H1 (cell line): ENCODE measurements around the gene ANXA6. TPM values are rescaled to one million over a fixed set of nuclear protein-coding genes. Genes with fewer than 3 reads are reported as not detected.

Source experiments
- CTCF ChIA-PET: fragments of 300-600 bp; sonication (Branson Sonifier 250); formaldehyde crosslinking; loops from one replicate; lab custom pipeline; 2021; ENCODE audit not compliant: partially characterized antibody; lab: Charles Lee
- POLR2A ChIA-PET: fragments of 300-600 bp; sonication (Branson Sonifier 250); formaldehyde crosslinking; loops from one replicate; lab custom pipeline; 2021; ENCODE audit warnings: inconsistent platforms; ENCODE audit not compliant: partially characterized antibody; lab: Charles Lee
- DNase-seq, 2 experiments: peaks; one replicate each; pipeline versions ENCODE4 v3.0.0 to v3.0.0-alpha.2; 2010 to 2022; ENCODE audit warnings: low spot score in 2 of 2, low read depth in 1 of 2, mixed read lengths in 1 of 2
- FAIRE-seq: peaks from 2 replicates; lab custom pipeline; 2011; peaks lifted over from hg19 to GRCh38; lab: Jason Lieb, UNC
- H2AFZ ChIP-seq: 2 replicates; pipeline ENCODE4 v1.8.1; 2012; ENCODE audit warnings: low read length, inconsistent platforms
- H2AK5ac ChIP-seq: 2 replicates; pipeline ENCODE4 v1.6.1; 2013; ENCODE audit warnings: low read depth, low read length
- H2BK120ac ChIP-seq: replicated peaks from 2 replicates; pipeline ENCODE3; 2013; ENCODE audit warnings: low read depth, low read length, inconsistent platforms
- H2BK12ac ChIP-seq: 2 replicates; pipeline ENCODE4 v1.6.1; 2013; ENCODE audit warnings: low read depth, low read length
- H2BK15ac ChIP-seq: 2 replicates; pipeline ENCODE4 v1.6.1; 2013; ENCODE audit warnings: low read length
- H2BK20ac ChIP-seq: 2 replicates; pipeline ENCODE4 v1.6.1; 2013; ENCODE audit warnings: low read length
- H2BK5ac ChIP-seq: 2 replicates; pipeline ENCODE4 v1.6.1; 2013; ENCODE audit warnings: low read depth, low read length
- H3K14ac ChIP-seq: 2 replicates; pipeline ENCODE4 v1.6.1; 2013; ENCODE audit warnings: inconsistent platforms; ENCODE audit not compliant: insufficient read length
- H3K18ac ChIP-seq: 2 replicates; pipeline ENCODE4 v1.6.1; 2013; ENCODE audit warnings: low read length; ENCODE audit errors: extremely low read depth
- H3K23ac ChIP-seq: 2 replicates; pipeline ENCODE4 v1.6.1; 2013; ENCODE audit warnings: inconsistent platforms; ENCODE audit not compliant: insufficient read length
- H3K23me2 ChIP-seq: 2 replicates; pipeline ENCODE4 v1.6.1; 2013; ENCODE audit warnings: low read depth, low read length
- H3K27ac ChIP-seq: 2 replicates; pipeline ENCODE4 v1.6.1; 2011; ENCODE audit warnings: low read depth, low read length, inconsistent platforms
- H3K27me3 ChIP-seq, 4 experiments: replicated peaks in 1 of 4; 1 replicate in 1 of 4; 2 replicates in 3 of 4; pipeline versions ENCODE4 v1.6.1 to v1.8.1; 2011 to 2013; ENCODE audit warnings: low read length in 3 of 4, mild to moderate bottlenecking in 3 of 4, inconsistent platforms in 2 of 4, mixed read lengths in 2 of 4, moderate library complexity in 1 of 4; ENCODE audit not compliant: control insufficient read depth in 3 of 4, insufficient read depth in 3 of 4; ENCODE audit errors: extremely low read depth in 1 of 4
- H3K36me3 ChIP-seq, 4 experiments: 2 replicates each; pipeline versions ENCODE4 v1.6.1 to v1.8.1; 2011 to 2013; ENCODE audit warnings: mild to moderate bottlenecking in 4 of 4, low read length in 3 of 4, moderate library complexity in 2 of 4, control low read depth in 1 of 4, inconsistent platforms in 1 of 4; ENCODE audit not compliant: insufficient read depth in 4 of 4, control insufficient read depth in 2 of 4
- H3K4ac ChIP-seq: replicated peaks from 2 replicates; pipeline ENCODE3; 2013; ENCODE audit warnings: low read length, low read depth, mixed read lengths, inconsistent platforms; ENCODE audit not compliant: insufficient read length
- H3K4me1 ChIP-seq, 4 experiments: replicated peaks in 1 of 4; 1 replicate in 1 of 4; 2 replicates in 3 of 4; pipeline versions ENCODE4 v1.6.1 to v1.8.1; 2011 to 2013; ENCODE audit warnings: low read length in 3 of 4, inconsistent platforms in 2 of 4, mixed read lengths in 1 of 4; ENCODE audit not compliant: insufficient read depth in 4 of 4, control insufficient read depth in 3 of 4
- H3K4me2 ChIP-seq, 2 experiments: 2 replicates each; pipeline versions ENCODE4 v1.6.1 to v1.8.1; 2011 to 2013; ENCODE audit warnings: low read depth in 2 of 2, low read length in 2 of 2, control low read depth in 1 of 2, inconsistent platforms in 1 of 2, mild to moderate bottlenecking in 1 of 2; ENCODE audit not compliant: insufficient read depth in 1 of 2
- H3K4me3 ChIP-seq, 4 experiments: fragments of 200-600, 300-600 bp in 1 of 4; sonication (generic), shearing (Covaris generic), sonication (Bioruptor Twin) in 1 of 4; 2 replicates each; pipeline versions ENCODE4 v1.5.1 to v1.8.1; 2011 to 2016; ENCODE audit warnings: low read length in 4 of 4, low read depth in 3 of 4, control low read depth in 2 of 4, inconsistent platforms in 2 of 4, mild to moderate bottlenecking in 2 of 4, mixed read lengths in 1 of 4, moderate library complexity in 1 of 4; ENCODE audit not compliant: insufficient read depth in 2 of 4; ENCODE audit errors: extremely low read depth in 1 of 4
- H3K56ac ChIP-seq: replicated peaks from 2 replicates; pipeline ENCODE3; 2013; ENCODE audit warnings: low read depth, mild to moderate bottlenecking, mixed read lengths, low read length, inconsistent platforms; ENCODE audit not compliant: insufficient read length
- H3K79me1 ChIP-seq: 2 replicates; pipeline ENCODE4 v1.6.1; 2013; ENCODE audit warnings: low read depth, low read length, control low read depth
- H3K79me2 ChIP-seq, 2 experiments: 2 replicates each; pipeline versions ENCODE4 v1.6.1 to v1.8.1; 2012 to 2013; ENCODE audit warnings: low read length in 2 of 2, mild to moderate bottlenecking in 2 of 2, inconsistent platforms in 1 of 2; ENCODE audit not compliant: insufficient read depth in 2 of 2, control insufficient read depth in 1 of 2
- H3K9ac ChIP-seq, 4 experiments: replicated peaks in 1 of 4; 1 replicate in 1 of 4; 2 replicates in 3 of 4; pipeline versions ENCODE4 v1.6.1 to v1.8.1; 2011 to 2013; ENCODE audit warnings: low read depth in 3 of 4, low read length in 3 of 4, control low read depth in 2 of 4, mild to moderate bottlenecking in 2 of 4, moderate library complexity in 2 of 4, inconsistent platforms in 1 of 4; ENCODE audit errors: extremely low read depth in 1 of 4
- H3K9me3 ChIP-seq, 2 experiments: 2 replicates each; pipeline versions ENCODE4 v1.6.1 to v1.8.1; 2012 to 2013; ENCODE audit warnings: mild to moderate bottlenecking in 2 of 2, moderate library complexity in 2 of 2, control low read depth in 1 of 2, inconsistent platforms in 1 of 2, low read depth in 1 of 2, low read length in 1 of 2, mixed read lengths in 1 of 2; ENCODE audit not compliant: insufficient read depth in 2 of 2
- H4K20me1 ChIP-seq, 2 experiments: replicated peaks in 1 of 2; 2 replicates each; pipeline versions ENCODE3 to v1.8.1; 2011 to 2013; ENCODE audit warnings: inconsistent platforms in 2 of 2, low read length in 2 of 2, mild to moderate bottlenecking in 1 of 2; ENCODE audit not compliant: insufficient read depth in 2 of 2, control insufficient read depth in 1 of 2
- H4K5ac ChIP-seq: 2 replicates; pipeline ENCODE4 v1.6.1; 2013; ENCODE audit warnings: low read length, low read depth, mixed read lengths, inconsistent platforms; ENCODE audit not compliant: insufficient read length
- H4K8ac ChIP-seq: 2 replicates; pipeline ENCODE4 v1.8.0; 2013; ENCODE audit warnings: mild to moderate bottlenecking, moderate library complexity, low read length, inconsistent platforms; ENCODE audit not compliant: insufficient read depth; ENCODE audit errors: extremely low read depth
- H4K91ac ChIP-seq: replicated peaks from 2 replicates; pipeline ENCODE3; 2013; ENCODE audit warnings: low read length, mixed read lengths, inconsistent platforms; ENCODE audit not compliant: insufficient read length
- ASH2L ChIP-seq: fragments of 200-600, 300-600 bp; sonication (generic); IDR thresholded peaks from one replicate; pipeline ENCODE4 v1.7.1; 2017; ENCODE audit warnings: low read length
- ATF2 ChIP-seq: IDR thresholded peaks from 2 replicates; pipeline ENCODE4 v1.6.1; 2012; ENCODE audit warnings: low read length, inconsistent platforms
- BACH1 ChIP-seq: IDR thresholded peaks from 2 replicates; pipeline ENCODE4 v1.6.1; 2012; ENCODE audit warnings: low read length, improper control_type of control experiment
- CHD2 ChIP-seq: IDR thresholded peaks from 2 replicates; pipeline ENCODE4 v1.6.1; 2012; ENCODE audit warnings: low read length, improper control_type of control experiment
- GABPA ChIP-seq: IDR thresholded peaks from 2 replicates; pipeline ENCODE4 v1.6.1; 2011; ENCODE audit warnings: mild to moderate bottlenecking, low read length, moderate library complexity, borderline replicate concordance; ENCODE audit not compliant: insufficient read depth
- KDM4A ChIP-seq: IDR thresholded peaks from one replicate; pipeline ENCODE4 v1.7.1; 2012; ENCODE audit warnings: low read depth, mild to moderate bottlenecking, moderate library complexity, low read length, inconsistent platforms; ENCODE audit not compliant: severe bottlenecking
- MAFK ChIP-seq: IDR thresholded peaks from 2 replicates; pipeline ENCODE4 v1.6.1; 2012; ENCODE audit warnings: low read depth, mild to moderate bottlenecking, improper control_type of control experiment, low read length
- RAD21 ChIP-seq, 2 experiments: IDR thresholded peaks in 1 of 2; conservative IDR thresholded peaks in 1 of 2; 2 replicates each; pipeline ENCODE4 v1.6.1; 2011; ENCODE audit warnings: low read depth in 2 of 2, low read length in 2 of 2, improper control_type of control experiment in 1 of 2, inconsistent platforms in 1 of 2, mild to moderate bottlenecking in 1 of 2, moderate library complexity in 1 of 2
- RNF2 ChIP-seq: fragments of 200-900, 300-1000 bp; sonication (generic); IDR thresholded peaks from 2 replicates; pipeline ENCODE4 v1.7.1; 2016; ENCODE audit warnings: borderline replicate concordance, low read depth, mild to moderate bottlenecking, antibody characterized with exemption, low read length; ENCODE audit not compliant: poor library complexity, severe bottlenecking; ENCODE audit errors: missing control alignments
- SIRT6 ChIP-seq: IDR thresholded peaks from one replicate; pipeline ENCODE4 v1.7.1; 2012; ENCODE audit warnings: low read length, inconsistent platforms
- SP1 ChIP-seq: IDR thresholded peaks from 2 replicates; pipeline ENCODE4 v1.6.1; 2011; ENCODE audit warnings: low read depth, low read length
- TBP ChIP-seq: IDR thresholded peaks from 2 replicates; pipeline ENCODE4 v1.6.1; 2011; ENCODE audit warnings: low read depth, low read length, improper control_type of control experiment
- WGBS, 2 experiments: shearing (Covaris generic) in 1 of 2; methylation state at CpG; one replicate each; pipeline versions ENCODE4 v1.1.6 to v1.1.7; 2013 to 2015; ENCODE audit warnings: low lambda C conversion rate in 2 of 2, mixed read lengths in 2 of 2, inconsistent platforms in 1 of 2, low coverage in 1 of 2, missing lambda C conversion rate in 1 of 2; ENCODE audit not compliant: insufficient replicate concordance in 2 of 2, insufficient coverage in 1 of 2, insufficient read length in 1 of 2; ENCODE audit errors: extremely low coverage in 1 of 2, missing lambda C conversion rate in 1 of 2; 5-methylcytosine and 5-hydroxymethylcytosine counted together
- polyA plus RNA-seq, 7 experiments: library from polyadenylated mRNA; depleted of rRNA in 3 of 7; stranded (reverse) in 5 of 7; unstranded in 2 of 7; fragments of >200 nt in 5 of 7; fragments of 200-250 nt in 2 of 7; gene quantifications; 1 replicate in 5 of 7; 2 replicates in 1 of 7; 4 replicates in 1 of 7; pipeline versions ENCODE4 v1.2.1 to v1.2.3, GENCODE V29; 2011 to 2013; ENCODE audit warnings: missing spikeins in 2 of 7, mixed read lengths in 2 of 7
- total RNA-seq: library from RNA; stranded (reverse); fragmentation: NEBNext Ultra II Directional; extraction: Animal tissue kit (Norgen Biotek cat#: 25700); gene quantifications from 2 replicates; pipeline ENCODE4 v1.2.1, GENCODE V29; 2021

The ANXA6 gene
- total and polyA plus RNA-seq, 2 of the 8 experiments (the other 6 are each of a cell fraction or from before 2014, with no cell fraction given) = 61.3 to 78.6 TPM

- CTCF ChIA-PET = interaction anchor here (0.8 to 39.8 kb wide), 16 partner anchors 8 to 359 kb away, joined by 3 to 810 read pairs (median 32); partner anchors contain the start of genes ANXA6 and TNIP1
Observed at GRCh38 chr5:151113651-151114050, 43.9 kb downstream of the ANXA6 start.

More at GRCh38 chr5:151113651-151114050, 43.9 kb downstream of the ANXA6 start:
- H2AFZ ChIP-seq = no peak overlapping the region
- WGBS, 2 experiments = 65% methylated on average over 3 of the region's 3 CpGs; no CpG with 5 or more reads in 1 of the 2 experiments
- no peak overlapping the region for H3K18ac ChIP-seq
- H4K8ac ChIP-seq = no peak overlapping the region
- H3K4me1 ChIP-seq = no peaks in the 10 kb centered on the region
- DNase-seq = no peak
- TF ChIP-seq BACH1 (no peak), SP1 (no peak), RAD21 (IDR thresholded peaks at IDR 0.05 in 1 of 2, conservative IDR thresholded peaks at IDR 0.05 in 1 of 2; ENCODE audit: low read depth in 2 of 2, low read length in 2 of 2) (no peak), GABPA (no peak), RNF2 (no peak), ASH2L (no peak), MAFK (no peak), SIRT6 (no peak), KDM4A (no peak), TBP (no peak), CHD2 (no peak), ATF2 (no peak)
- no peaks in the 10 kb centered on the region for H3K27me3 ChIP-seq
- H4K91ac ChIP-seq = no peak overlapping the region
- H3K27ac ChIP-seq = no peak overlapping the region
- H2BK5ac ChIP-seq = no peak overlapping the region
- peaks cover 0 to 5% (median 3%) of the 10 kb centered on the region in 4 experiments; a peak in 3 of 8 replicates for H3K36me3 ChIP-seq
- POLR2A ChIA-PET = no interaction called here
- H4K20me1 ChIP-seq = peaks cover 2% of the 10 kb centered on the region in 2 experiments
- no peak overlapping the region for H2BK15ac ChIP-seq
- H3K14ac ChIP-seq = no peak overlapping the region
- FAIRE-seq = no peak
- no peak overlapping the region for H3K4ac ChIP-seq
- peaks cover 2% of the 10 kb centered on the region; the same call in 1 of the 2 replicates for H3K23me2 ChIP-seq
- H4K5ac ChIP-seq = no peak overlapping the region
- H3K79me1 ChIP-seq = no peaks in the 10 kb centered on the region
- H3K9ac ChIP-seq = no peak overlapping the region
- H3K23ac ChIP-seq = no peak overlapping the region
- no peaks in the 10 kb centered on the region for H3K79me2 ChIP-seq
- H3K56ac ChIP-seq = no peak overlapping the region
- H2AK5ac ChIP-seq = no peak overlapping the region
- H3K4me2 ChIP-seq = no peak overlapping the region
- H2BK20ac ChIP-seq = no peak overlapping the region
- no peak overlapping the region for H3K4me3 ChIP-seq
- no peak overlapping the region for H2BK12ac ChIP-seq
- H3K9me3 ChIP-seq = no peaks in the 10 kb centered on the region
- H2BK120ac ChIP-seq = no peak overlapping the region
